Measurements from ENCODE around the gene STX18.
"Not testable (repeated sequence)": the region's sequence is repeated elsewhere in the genome, so short reads cannot be mapped to it uniquely, and the experiment has no call there.

Gene STX18

DNA sequence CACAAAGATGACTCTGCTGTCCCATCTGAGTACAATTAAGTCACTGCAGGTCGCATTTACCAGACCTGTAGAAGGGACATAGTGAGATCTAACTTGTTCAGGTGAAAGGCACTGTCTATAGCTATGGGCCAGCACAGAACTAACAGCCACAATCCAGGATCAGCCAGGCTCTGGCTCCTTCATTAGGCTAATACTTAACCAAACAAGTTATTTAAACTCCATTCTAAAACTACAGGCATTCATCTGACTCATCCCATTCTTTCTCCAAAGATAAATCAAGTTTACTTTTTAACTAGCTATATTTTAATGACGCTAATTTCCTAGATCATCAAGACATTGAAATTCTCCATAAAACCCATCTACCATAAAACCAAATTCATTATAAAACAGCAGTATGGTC is 62.5 kb downstream of the STX18 start:
- no peak for DNase-seq (ENCODE audit: low read depth in 3 of 3)

DNA sequence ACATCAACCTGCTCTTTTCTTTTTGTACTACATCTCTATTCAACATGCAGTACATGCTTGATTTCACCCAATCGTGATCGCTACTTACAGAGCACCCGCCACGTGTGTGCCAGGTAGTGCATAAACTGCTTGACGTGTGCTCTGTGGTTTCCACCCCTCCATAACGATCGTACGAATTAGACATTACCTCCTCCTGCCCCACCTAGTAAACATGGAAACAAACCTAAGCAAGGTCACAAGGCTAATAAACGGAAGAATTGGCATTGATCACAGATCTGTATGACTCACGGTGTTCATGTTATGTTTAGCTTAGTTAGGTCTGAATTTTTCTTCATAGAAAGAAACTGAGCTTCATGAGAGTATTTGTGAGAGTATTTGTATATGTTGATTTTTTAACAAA is 64.1 kb downstream of the STX18 start:
- DNase-seq (ENCODE audit: low read depth in 3 of 3), result no peak

DNA sequence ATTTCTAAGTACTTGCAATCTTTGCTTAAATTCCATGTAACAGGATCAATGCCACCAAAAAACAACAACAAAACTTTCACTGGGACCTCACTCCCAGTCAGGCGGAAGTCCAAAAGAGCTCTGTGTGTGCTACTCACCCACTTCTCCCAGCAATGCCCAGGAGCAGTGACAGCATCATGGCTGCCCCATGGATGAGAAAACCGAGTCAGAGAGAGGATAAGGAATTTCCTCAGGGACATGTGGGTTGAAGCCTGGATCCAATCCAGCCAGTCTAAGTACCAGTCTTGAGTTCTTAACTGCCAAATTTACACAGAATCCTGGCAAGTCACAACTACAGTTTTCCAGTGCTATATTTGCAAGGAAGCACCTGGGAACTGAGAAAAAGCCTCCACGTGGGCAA is 64.5 kb downstream of the STX18 start:
- no peak for DNase-seq (ENCODE audit: low read depth in 3 of 3)

DNA sequence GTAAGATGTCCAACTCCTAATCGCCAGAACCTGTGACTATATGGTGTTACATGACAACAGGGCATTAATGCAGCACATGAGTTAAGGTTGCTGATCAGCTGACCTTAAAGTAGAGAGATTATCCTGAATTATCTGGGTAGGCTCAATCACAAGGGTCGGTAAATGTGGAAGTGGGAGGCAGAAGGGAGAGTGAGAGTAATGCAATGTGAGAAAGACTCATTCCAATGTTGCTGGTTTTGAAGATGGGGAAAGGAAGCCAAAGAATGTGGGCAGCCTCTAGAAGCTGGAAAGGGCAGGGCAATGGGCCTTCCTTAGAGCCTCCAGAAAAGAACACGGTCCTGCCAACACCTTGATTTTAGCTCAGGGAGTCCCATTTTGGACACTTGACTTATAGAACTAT is 67.4 kb downstream of the STX18 start:
- no peak for DNase-seq (ENCODE audit: low read depth in 3 of 3)

DNA sequence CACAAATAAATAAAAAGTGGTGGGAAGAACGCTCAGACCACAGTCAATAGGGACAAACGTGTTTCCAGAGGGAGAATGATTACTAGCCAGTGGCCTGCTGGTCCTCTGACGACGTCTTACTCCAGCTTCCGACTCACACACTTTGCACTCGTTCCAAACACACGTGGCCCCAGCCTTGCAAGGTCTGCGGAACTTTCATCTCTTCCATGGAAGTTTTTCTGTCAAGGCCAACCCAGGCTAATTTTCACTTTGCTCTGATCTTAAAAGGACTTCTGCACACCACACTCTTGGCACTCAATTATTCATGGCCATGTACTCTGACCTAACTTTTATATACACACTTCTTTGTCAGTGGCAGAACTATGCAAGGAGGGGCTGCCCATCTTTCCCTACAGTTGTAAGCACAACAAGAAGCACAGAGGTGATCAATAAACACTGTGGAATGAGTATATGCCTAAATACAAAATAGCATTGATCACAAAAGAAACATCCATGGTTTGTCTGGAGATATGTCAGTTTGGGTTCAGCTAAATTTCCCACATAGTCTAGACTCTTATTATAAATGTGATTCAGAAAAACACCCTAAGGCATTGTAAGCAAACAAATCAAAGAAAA is 69.4 kb downstream of the STX18 start:
- no peak for DNase-seq (ENCODE audit: low read depth in 3 of 3)

DNA sequence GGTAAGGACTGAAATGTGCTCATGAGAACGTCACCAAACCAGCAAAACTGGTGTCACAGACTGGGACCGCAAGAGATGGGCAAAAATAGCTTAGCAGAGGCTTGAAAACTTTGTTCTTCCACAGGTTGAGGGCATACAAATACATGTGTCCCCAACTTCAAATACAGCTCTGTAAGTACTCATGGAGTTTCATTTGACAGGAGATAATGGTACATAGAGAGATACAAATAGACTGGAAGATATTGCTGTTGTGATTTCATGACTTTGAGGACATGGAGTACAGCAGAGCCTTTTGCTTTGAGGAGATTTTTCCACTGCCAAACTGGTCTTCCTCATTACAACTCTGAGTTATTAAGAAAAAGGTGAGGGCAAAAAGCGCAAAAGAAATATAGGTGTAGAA is 70.7 kb downstream of the STX18 start:
- no peak for DNase-seq (ENCODE audit: low read depth in 3 of 3)

DNA sequence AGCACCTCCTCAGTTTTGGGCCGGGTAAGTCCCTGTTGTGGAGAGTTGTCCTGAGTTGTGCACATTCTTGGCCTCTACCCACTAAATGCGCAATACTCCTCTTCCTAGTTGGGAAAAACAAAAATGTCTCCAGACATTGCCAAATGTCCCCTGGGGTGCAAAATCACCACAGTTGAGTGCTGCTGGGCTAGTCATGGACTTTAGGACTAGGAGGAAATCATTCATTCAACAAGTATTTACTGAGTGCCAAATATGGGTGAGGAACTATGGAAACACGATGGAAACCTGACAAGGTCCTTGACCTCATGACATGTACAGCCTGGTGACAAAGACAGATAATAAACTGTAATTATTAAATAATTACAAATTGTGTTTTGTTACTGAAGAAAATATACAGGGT is 71.6 kb downstream of the STX18 start:
- no peak for DNase-seq (ENCODE audit: low read depth in 3 of 3)

DNA sequence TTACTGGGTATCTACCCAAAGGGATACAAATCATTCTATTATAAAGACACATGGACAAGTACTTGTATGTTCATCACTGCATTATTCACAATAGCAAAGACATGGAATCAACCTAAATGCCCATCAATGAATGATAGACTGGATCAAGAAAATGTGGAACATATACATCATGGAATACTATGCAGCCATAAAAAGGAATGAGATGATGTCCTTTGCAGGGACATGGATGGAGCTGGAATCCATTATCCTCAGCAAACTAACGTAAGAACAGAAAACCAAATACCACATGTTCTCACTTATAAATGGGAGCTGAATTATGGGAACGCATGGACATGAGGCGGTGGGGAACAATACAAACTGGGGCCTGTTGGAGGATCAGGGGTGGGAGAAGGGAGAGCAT is 76.6 kb downstream of the STX18 start:
- DNase-seq (ENCODE audit: low read depth in 3 of 3), result not testable (repeated sequence)

DNA sequence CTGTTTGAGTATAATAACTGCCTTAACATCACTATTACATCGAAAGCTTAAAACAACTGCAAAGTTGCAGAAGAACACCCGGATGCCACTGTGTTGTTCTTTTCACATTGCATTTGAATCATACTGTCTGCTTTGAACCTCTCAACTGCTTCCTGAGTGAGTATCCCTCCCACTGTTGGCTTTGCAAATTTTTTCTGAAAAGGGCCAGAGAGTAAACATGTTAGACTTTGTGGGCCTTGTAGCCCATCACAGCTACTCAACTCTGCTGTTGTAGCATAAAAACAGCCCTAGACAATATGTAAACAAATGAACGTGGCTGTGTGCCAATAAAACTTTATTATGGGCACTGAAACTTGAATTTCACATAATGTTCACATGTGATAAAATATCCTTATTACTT is 78.9 kb downstream of the STX18 start:
- DNase-seq (ENCODE audit: low read depth in 3 of 3), result no peak

DNA sequence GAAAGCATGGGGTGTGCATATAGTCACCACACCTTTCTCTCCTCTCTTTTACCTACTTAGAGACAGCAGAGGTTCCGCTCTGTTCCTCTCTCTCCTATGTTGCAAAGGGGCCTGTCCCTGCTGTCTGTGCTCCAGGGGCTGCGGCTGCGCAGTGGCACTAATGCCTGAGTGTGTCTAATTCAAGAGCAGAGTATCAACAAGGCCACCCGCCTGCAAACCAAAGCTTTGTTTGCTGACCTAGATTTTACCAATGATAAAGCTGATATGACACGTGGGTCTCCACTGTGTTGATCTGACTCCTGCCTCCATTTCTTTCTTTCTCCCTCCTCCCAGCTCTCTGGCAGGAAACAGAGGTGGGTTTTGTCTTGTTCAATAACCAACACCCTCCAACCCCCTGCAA is 80.0 kb downstream of the STX18 start:
- DNase-seq (ENCODE audit: low read depth in 3 of 3), result peak; percentile 1 to 8 (median 3)

DNA sequence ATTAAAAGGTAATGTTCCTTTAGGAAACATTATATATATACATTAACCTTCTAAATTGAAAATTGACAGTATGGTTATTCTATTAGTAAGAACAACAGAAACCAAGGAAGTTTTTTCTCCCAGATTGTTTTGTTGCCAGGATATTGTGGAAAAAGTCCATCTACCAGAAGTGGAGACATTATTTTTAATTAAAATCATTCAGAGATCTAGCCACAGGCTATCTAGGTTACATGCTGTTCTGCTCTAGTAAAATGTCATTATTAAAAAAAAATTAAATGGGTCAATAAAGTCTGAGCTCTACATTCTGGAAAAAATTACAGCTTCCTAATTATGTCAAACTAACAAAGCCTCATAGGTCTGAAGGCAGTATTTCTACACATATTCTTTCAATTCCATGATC is 80.7 kb downstream of the STX18 start:
- DNase-seq (ENCODE audit: low read depth in 3 of 3), result no peak

DNA sequence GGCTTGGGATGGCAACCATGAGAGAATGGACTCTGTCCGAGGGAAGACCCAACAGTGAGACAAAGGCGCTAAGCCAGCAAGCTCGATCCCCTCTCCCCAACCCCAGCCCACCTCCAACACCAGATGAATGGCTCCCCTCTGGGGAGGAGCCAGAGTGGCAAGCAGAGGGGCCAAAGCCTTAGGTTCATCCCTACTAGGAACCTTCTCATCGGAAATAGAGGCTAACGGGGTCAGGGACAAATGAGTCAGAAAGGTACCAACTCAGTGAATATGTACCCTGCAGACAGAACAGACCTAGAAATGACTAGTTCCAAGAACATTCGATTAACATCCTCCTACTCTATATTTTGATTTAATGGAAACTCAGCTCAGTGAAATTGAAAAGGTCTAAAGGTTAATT is 81.1 kb downstream of the STX18 start:
- no peak for DNase-seq (ENCODE audit: low read depth in 3 of 3)

DNA sequence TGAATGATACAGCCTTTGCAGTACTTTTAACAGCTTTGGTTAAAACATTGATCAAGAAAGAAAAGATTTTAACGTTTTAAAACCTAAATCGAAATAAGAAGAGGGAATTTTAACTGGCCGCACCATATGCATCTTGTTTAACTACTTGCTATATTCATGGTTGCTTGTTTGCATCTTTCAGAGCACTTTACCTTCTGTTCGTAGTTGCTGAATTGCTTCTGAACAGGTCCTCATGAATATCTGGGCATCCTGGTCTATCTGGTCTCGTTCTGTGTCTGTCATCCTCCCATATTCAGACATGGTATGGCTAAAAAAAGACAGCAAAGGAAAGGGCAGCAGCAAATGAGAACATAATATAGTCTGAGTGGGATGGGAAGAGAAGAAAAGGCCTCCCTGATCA is 82.7 kb downstream of the STX18 start:
- no peak for DNase-seq (ENCODE audit: low read depth in 3 of 3)

DNA sequence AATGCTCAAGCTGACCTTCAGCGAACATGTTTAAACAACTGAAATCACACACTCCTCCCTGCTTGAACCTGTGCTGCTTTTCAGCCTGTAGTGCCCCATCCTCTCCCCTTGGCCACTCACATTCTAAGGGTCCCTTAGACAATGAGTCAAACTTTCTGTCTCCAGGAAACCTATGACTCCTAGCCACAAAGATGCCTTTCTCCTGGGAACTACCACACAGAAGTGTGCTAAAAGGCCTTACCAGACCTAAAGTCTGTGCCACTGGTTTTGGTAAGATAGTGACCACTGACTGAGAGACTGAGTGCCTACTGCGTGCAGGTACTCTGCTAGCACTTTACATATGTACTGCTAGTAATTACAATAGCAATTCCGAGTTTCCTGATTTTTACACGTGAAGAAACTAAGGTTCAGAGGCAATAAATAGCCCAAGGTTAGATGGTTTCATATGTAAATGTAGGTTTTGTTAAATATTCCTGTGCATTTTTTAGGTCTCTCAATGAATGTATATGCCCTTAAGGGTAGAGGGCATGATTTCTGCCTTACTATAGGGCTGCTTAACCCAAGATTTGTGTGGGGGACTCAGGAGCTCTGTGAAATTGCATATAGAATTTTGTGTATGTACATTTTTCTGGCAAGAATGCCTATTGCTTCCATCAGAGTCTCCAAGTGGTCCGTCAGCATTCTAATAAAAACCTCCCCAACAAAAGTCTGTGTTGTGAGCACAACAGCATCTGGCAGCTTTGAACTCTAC is 83.9 kb downstream of the STX18 start:
- DNase-seq (ENCODE audit: low read depth in 3 of 3), result no peak

DNA sequence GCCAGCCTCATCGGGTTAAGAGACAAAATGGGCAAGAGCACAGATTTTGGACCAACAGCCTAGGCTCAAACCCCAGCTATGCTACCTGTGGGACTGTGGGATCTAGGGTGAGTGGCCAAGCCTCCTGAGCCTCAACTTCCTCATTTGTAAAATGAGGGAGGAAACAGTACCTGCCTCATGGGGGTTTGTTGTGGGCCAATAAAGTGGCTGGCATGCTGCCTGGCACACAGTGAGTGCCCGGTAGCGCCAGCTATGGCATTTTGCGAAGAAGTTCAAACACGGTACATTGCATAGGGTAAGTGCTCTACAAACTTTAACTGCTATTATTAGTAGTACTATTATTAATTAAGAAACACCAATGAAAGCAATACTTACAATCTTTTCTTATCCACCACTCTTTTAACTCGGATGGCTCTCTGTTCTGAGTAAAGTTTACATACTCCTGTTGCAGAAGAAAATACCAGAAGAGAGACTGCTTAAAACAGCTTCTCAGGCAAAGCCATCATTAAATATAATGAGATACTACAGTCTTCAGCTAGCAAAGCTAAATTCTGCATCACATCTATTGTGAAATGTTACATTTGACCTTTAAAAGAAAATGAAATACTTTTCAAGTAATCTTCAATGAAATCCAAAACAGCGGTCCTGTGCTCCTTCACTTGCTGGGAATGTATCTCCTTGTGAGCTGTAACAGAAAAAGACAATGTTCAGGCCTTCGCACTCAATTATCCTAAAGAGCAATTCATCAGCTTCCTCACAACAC is 84.9 kb downstream of the STX18 start:
- DNase-seq (ENCODE audit: low read depth in 3 of 3), result no peak

DNA sequence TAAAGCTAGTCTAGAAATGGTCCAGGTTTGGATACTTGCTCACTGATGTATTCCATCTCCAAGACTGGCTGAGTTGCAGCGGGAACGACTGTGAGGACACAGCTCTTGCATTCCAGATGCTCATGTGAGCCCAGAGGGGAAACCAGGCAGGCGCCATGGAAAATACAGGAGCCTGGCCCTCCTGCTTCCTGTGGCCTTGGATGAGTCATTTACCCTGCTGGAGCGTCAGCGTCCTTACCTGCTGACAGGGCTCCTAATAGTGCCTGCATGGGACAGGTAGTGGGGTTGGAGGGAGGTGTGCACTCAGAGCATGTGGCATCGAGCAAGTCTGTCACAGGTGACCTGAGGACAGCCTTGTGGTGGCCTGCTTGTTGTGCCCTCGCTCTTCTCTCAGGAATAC is 85.5 kb downstream of the STX18 start:
- no peak for DNase-seq (ENCODE audit: low read depth in 3 of 3)

DNA sequence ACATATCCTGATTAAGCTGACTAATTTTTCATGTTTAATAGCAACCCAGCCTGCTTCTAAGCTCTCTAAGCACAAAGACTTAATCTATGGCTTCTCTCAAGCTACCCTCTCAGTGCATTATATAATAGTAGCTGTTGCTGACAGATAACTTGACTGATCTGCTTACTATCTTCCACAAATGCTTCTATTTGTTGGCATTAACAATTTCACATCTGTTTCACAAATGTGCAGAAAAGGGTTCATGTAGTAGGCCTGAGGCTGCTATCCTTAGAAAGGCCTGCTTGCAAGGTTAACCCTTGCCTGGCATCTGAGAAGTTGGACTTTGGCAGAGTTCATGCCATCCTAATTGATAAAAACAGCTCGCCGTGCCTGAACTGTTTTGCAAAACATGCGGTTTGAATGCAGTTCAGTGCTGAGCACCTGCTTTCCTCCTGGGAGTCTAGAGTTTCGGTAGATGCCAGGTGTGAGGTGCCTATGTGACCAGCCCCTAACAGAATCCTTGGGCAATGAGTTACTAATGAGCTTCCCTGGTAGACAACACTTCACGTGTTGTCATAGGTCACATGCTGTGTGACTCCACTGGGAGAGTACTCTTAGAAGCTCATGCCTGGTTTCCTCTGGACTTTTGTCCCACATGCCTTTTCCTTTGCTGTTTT is 86.5 kb downstream of the STX18 start:
- no peak for DNase-seq (ENCODE audit: low read depth in 3 of 3)

DNA sequence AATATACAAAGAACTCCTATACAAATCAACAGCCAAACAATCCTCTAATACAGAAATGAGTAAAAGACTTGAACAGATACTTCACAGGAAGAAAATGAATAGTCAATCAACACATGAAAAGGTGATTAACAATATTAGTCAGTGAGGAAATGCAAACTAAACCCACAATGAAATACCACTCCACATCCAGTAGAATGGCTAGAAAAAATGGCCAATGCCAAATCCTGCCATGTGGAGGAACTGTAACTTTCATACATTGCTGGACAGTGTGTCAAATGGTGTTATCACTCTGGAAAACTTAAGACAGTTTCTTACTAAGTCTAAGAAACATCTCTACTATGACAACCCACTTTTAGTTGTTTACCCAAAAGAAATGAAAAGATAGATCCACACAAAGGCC is 95.4 kb downstream of the STX18 start:
- DNase-seq (ENCODE audit: low read depth in 3 of 3), result no peak

DNA sequence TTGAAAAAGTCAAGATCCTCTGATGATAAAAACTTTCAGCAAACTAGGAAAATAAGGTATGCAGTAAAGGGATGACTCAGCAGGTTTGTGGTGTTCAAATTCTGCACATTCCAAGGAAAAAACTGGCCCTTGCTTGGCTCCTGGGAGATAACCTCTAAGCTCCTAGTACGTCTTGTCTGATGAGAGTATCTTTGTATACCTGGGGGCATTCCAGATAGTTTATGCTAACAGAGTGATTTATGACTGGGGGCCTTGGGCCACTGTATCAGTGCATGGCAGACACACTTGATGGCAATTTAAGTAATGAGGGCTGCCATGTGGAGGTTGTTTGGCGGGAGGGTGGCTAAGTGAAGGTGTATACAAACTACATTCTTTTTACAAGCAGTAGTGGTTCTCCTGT is 98.0 kb downstream of the STX18 start:
- no peak for DNase-seq (ENCODE audit: low read depth in 3 of 3)

DNA sequence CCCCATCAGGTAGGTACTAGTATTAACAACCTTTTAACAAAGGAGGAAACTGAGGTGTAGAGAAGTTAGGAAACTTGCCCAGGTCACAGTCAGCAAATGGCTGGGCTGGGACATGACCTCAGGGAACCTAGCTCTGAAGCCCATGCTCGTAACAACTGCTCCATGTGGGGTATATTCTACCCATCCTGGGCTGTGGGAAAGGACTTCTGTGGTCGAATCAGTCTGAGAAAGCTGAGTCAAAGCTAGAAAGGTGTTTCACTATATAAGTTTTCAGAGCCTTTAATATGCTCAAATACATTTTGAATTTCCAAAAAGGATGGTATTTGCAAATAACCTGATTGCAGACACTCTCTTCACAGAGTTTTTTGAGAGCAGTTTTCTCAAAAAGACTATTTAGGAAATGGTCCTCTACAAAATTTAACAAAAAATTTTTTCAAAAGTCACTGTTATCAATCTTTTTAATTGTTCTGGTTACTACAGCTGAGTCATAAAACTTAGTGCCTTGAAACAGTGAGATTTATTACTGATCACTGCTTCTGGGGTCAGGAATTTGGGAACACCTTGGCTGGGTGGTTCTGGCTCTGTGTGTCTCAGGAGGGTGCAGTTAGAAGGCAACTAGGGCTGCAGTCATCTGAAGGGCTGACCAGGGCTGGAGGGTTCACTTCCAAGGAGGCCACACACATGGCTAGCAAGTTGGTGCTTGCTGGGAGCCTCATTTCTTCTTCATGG is 101.4 kb downstream of the STX18 start:
- no peak for DNase-seq (ENCODE audit: low read depth in 3 of 3)

DNA sequence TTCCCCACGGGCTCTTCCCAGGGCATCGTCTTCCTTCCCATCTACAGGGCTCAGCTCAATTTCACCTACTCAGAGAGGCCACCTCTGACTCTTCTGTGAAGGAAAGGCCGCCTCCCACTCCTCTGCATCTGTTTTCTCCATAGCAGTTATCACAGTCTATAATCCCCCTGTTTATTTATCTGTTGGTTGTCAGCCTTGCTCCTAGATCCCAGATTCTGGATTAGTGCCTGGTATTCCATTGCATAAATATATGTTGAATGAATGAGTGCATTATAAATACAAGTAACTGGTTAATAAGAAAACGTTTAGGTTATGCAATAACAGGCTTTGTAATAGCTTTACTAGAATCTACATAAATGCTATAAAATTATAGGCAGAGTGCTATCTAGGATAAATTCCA is 102.1 kb downstream of the STX18 start:
- DNase-seq (ENCODE audit: low read depth in 3 of 3), result no peak

DNA sequence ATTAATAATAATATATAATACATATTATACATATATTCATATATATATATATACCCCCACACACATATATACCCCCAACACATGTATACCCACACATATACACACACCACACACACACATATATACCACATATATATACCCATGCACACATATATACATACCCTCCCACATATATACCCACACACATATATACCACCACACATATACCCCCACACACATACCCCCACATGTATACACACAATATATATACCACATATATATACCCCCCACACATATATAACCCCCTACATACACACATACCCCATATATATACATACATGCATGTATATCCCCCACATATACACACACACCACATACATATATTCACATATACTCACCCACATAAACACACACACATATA is 103.0 kb downstream of the STX18 start:
- no peak for DNase-seq (ENCODE audit: low read depth in 3 of 3)

All from stimulated activated CD4-positive, alpha-beta T cell treated with anti-CD3 and anti-CD28 coated beads, TNF-alpha, amount 100 ng/mL, for 48 hours (primary cell).